Measurements from ENCODE around the gene TOMM20L.

TOMM20L gene

GRCh38 chr14:58427281-58428117, 31.8 kb downstream of the TOMM20L start, which contains the start of the genes KIAA0586 and TIMM9:
Gene KIAA0586 (plus strand): TSS chr14:58427719. CDS start chr14:58428265, 546 bp downstream.
Gene TIMM9 (minus strand): TSS chr14:58427531. CDS start chr14:58411945, 15,586 bp downstream.
- DNase-seq = peak; percentile 95

- DNase-seq = no peak
Measured at GRCh38 chr14:58428118-58428683, 32.5 kb downstream of the TOMM20L start.

GRCh38 chr14:58430156-58430555, 34.4 kb downstream of the TOMM20L start:
- DNase-seq = no peak

GRCh38 chr14:58439476-58439875, 43.7 kb downstream of the TOMM20L start:
- no peak for DNase-seq

GRCh38 chr14:58444627-58445026, 48.9 kb downstream of the TOMM20L start:
- no peak for DNase-seq

GRCh38 chr14:58455593-58456265, 60.0 kb downstream of the TOMM20L start:
- no peak for DNase-seq
